Stomach (tissue), 4 donors: ENCODE data around the gene ARFGAP1.

Experiments used
- CTCF ChIP-seq, 7 experiments: fragments of 450-650 bp in 4 of 7; fragments of 200-600 bp in 3 of 7; sonication (generic) in 3 of 7; IDR thresholded peaks; one replicate each; pipeline ENCODE4 v1.5.1; 2016 to 2019; ENCODE audit warnings: antibody characterized with exemption in 7 of 7, control low read depth in 2 of 7, mild to moderate bottlenecking in 1 of 7
- EP300 ChIP-seq: sonication (generic); formaldehyde crosslinking; IDR thresholded peaks from one replicate; pipeline ENCODE4 v1.6.1; 2017; ENCODE audit warnings: antibody characterized with exemption
- POLR2A ChIP-seq, 4 donors: fragments of 450-650 bp; IDR thresholded peaks; one replicate each; pipeline ENCODE4 v1.6.1; 2016; ENCODE audit warnings: antibody characterized with exemption in 4 of 4, control low read depth in 2 of 4, mild to moderate bottlenecking in 1 of 4, moderate library complexity in 1 of 4
- POLR2AphosphoS5 ChIP-seq, 3 donors: sonication (generic); formaldehyde crosslinking; IDR thresholded peaks; one replicate each; pipeline ENCODE4 v1.6.1; 2016; ENCODE audit warnings: antibody characterized with exemption in 3 of 3

GRCh38 chr20:63284544-63284949 is 11.9 kb downstream of the ARFGAP1 start:
- TF ChIP-seq CTCF (IDR thresholded peaks at IDR 0.05) (no peak), POLR2A (IDR thresholded peaks at IDR 0.05) (no peak), POLR2AphosphoS5 (IDR thresholded peaks at IDR 0.05) (no peak), EP300 (no peak)
